Bladder microvascular endothelial cell (primary cell): ENCODE measurements around the gene SPTLC1. TPM values are rescaled to one million over a fixed set of nuclear protein-coding genes. Genes with fewer than 3 reads are reported as not detected.

Source experiments
- total RNA-seq: library from RNA; depleted of rRNA; stranded (reverse); fragments of >200 nt; gene quantifications from 2 replicates; pipeline ENCODE4 v1.2.3, GENCODE V29; 2014

The SPTLC1 gene, protein sequence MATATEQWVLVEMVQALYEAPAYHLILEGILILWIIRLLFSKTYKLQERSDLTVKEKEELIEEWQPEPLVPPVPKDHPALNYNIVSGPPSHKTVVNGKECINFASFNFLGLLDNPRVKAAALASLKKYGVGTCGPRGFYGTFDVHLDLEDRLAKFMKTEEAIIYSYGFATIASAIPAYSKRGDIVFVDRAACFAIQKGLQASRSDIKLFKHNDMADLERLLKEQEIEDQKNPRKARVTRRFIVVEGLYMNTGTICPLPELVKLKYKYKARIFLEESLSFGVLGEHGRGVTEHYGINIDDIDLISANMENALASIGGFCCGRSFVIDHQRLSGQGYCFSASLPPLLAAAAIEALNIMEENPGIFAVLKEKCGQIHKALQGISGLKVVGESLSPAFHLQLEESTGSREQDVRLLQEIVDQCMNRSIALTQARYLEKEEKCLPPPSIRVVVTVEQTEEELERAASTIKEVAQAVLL
- total RNA-seq = 62.0 and 109 TPM in 2 replicates

DNA sequence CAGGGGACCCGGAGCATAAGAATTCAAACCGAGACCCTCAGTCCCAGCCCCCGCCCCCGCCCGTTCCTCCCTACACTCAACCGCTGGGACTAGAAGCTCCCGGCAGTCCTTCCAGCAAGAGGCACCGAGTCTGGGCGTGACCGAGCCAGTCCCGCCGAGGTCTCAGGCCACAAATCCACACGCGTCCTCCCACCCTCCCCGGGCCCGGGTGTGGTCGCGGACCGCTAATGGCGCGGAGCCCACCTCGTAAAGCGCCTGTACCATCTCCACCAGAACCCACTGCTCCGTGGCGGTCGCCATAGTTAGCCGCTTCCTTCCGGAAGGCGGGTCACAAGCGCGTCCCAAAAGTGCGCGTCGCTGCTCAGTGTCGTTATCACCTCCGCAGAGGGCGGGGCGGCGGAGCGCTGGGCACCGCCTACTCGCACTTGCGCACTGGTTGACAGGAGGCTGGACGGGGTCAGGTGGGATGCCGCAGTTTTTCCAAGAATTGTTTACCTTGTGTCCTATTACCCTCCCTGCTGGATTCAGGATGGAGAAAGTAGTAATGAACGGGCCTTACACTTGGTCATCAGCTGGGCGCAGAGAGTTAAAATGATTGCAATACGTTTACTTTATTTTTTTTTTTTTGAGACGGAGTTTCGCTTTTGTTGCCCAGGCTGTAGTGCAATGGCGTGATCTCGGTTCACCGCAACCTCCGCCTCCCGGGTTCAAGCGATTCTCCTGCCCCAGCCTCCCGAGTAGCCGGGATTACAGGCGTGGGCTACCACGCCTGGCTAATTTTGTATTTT is at the start of gene SPTLC1:
Gene SPTLC1, minus strand, starts transcription at position 343 of the 788 bp plus-strand sequence. Its CDS starts 43 bp downstream, at position 300.

Other genes with a start within 250 kb of the SPTLC1 start
- gene ROR2, start 165.2 kb downstream of the SPTLC1 start, total RNA-seq = under 0.01 TPM in 1 of 2 replicates, not detected in the other
- gene IARS1, start 178.3 kb upstream of the SPTLC1 start, total RNA-seq = 85.2 and 258 TPM in 2 replicates
- 14.2 and 32.7 TPM in 2 replicates for gene NOL8, start 209.9 kb upstream of the SPTLC1 start, total RNA-seq
- gene CENPP, start 210.5 kb upstream of the SPTLC1 start, total RNA-seq = 2.3 and 4.3 TPM in 2 replicates